Gastrocnemius medialis (tissue), 4 donors: ENCODE data around the gene NEDD4L. TPM values are rescaled to one million over a fixed set of nuclear protein-coding genes. Genes with fewer than 3 reads are reported as not detected.
"Not testable (repeated sequence)": the region's sequence is repeated elsewhere in the genome, so short reads cannot be mapped to it uniquely, and the experiment has no call there.

ENCODE experiments used
- ATAC-seq, 2 donors: fragments of 150-250 bp; one replicate each; pipeline ENCODE4 v1.9.1; 2016
- DNase-seq, 2 donors: peaks; one replicate each; pipeline ENCODE4 v3.0.0-alpha.2; 2019
- H3K27ac ChIP-seq, 4 donors: fragments of 200-600 bp; sonication (generic); 1 replicate in 1 of 4; 2 replicates in 3 of 4; pipeline ENCODE4 v1.5.1; 2016 to 2018; ENCODE audit warnings: mild to moderate bottlenecking in 2 of 4, moderate library complexity in 1 of 4
- H3K27me3 ChIP-seq, 3 donors: fragments of 200-600 bp; sonication (generic) in 2 of 3; 1 replicate in 1 of 3; 2 replicates in 2 of 3; pipeline versions ENCODE4 v1.5.1 to v1.6.0; 2016 to 2019; ENCODE audit warnings: mild to moderate bottlenecking in 1 of 3, moderate library complexity in 1 of 3
- H3K36me3 ChIP-seq, 2 donors: fragments of 200-600 bp; sonication (generic) in 1 of 2; one replicate each; pipeline ENCODE4 v1.5.1; 2017 to 2018
- H3K4me1 ChIP-seq, 2 donors: fragments of 200-600 bp; sonication (generic) in 1 of 2; one replicate each; pipeline ENCODE4 v1.5.1; 2016 to 2017; ENCODE audit warnings: mild to moderate bottlenecking in 2 of 2
- H3K4me3 ChIP-seq, 4 donors: fragments of 200-600 bp; sonication (generic) in 3 of 4; 1 replicate in 1 of 4; 2 replicates in 3 of 4; pipeline ENCODE4 v1.5.1; 2016 to 2019; ENCODE audit warnings: mild to moderate bottlenecking in 2 of 4
- H3K9me3 ChIP-seq, 3 donors: fragments of 200-600 bp; sonication (generic) in 2 of 3; 1 replicate in 1 of 3; 2 replicates in 2 of 3; pipeline ENCODE4 v1.5.1; 2016 to 2019
- CTCF ChIP-seq, 5 experiments: fragments of 450-650 bp in 3 of 5; fragments of 200-600 bp in 2 of 5; sonication (generic) in 2 of 5; IDR thresholded peaks in 4 of 5; conservative IDR thresholded peaks in 1 of 5; 1 replicate in 4 of 5; 2 replicates in 1 of 5; pipeline ENCODE4 v1.5.1; 2016 to 2019; ENCODE audit warnings: antibody characterized with exemption in 5 of 5, mild to moderate bottlenecking in 3 of 5, moderate library complexity in 3 of 5
- POLR2A ChIP-seq, 2 donors: fragments of 450-650 bp; IDR thresholded peaks; one replicate each; pipeline ENCODE4 v1.6.1; 2017; ENCODE audit warnings: antibody characterized with exemption in 2 of 2, mild to moderate bottlenecking in 2 of 2, moderate library complexity in 2 of 2
- in situ Hi-C, 4 donors: fragments of 200-750 bp; cut with MboI; loops; one replicate each; pipeline versions ENCODE4 v1.15.0 to v1.8.0; 2017; ENCODE audit warnings: low sequenced_read_pairs in 4 of 4
- intact Hi-C: fragments of 100-400 bp; cut with DNase I; formaldehyde crosslinking; loops from one replicate; pipeline ENCODE4 v1.15.1; 2023; ENCODE audit warnings: low total_unique reads
- total RNA-seq, 4 donors: library from RNA; depleted of rRNA; stranded (reverse); fragments of >200 nt; gene quantifications; one replicate each; pipeline versions ENCODE4 v1.1.0 to v1.2.3, GENCODE V29; 2016

Gene NEDD4L
- total RNA-seq, 4 donors from 2014 or later: 27.4 to 81.5 (median 51.5) TPM

- H3K36me3 ChIP-seq: no peaks in the 10 kb centered on the region
- intact Hi-C loops (no loop called here), in situ Hi-C loops (no loop called here)
- DNase-seq: no peak
- H3K9me3 ChIP-seq: no peaks in the 10 kb centered on the region
- no peaks in the 10 kb centered on the region for H3K27me3 ChIP-seq
- H3K4me1 ChIP-seq: peaks cover 83 to 90% of the 10 kb centered on the region in 2 donors
- no peak for TF ChIP-seq POLR2A (IDR thresholded peaks at IDR 0.05)
- no peak for TF ChIP-seq CTCF (IDR thresholded peaks at IDR 0.05 in 4 of 5, conservative IDR thresholded peaks at IDR 0.05 in 1 of 5)
- no peak overlapping the region for H3K4me3 ChIP-seq
- peak overlapping the region in 3 of 4 donors; percentile 1 to 97 (median 91) for H3K27ac ChIP-seq
- peak in 1 of 2 donors; percentile 34 for ATAC-seq
Observed at GRCh38 chr18:58264840-58265239, 220.8 kb downstream of the NEDD4L start.

GRCh38 chr18:58265489-58265888 is 221.5 kb downstream of the NEDD4L start:
- peak overlapping the region in 3 of 4 donors; percentile 9 to 97 (median 91) for H3K27ac ChIP-seq
- peaks cover 77 to 87% of the 10 kb centered on the region in 2 donors for H3K4me1 ChIP-seq
- in situ Hi-C loops, H3K36me3 ChIP-seq, ATAC-seq, H3K9me3 ChIP-seq, H3K4me3 ChIP-seq, DNase-seq, H3K27me3 ChIP-seq, intact Hi-C loops: not testable (repeated sequence)

GRCh38 chr18:58266291-58266690 is 222.3 kb downstream of the NEDD4L start:
- no peaks in the 10 kb centered on the region for H3K27me3 ChIP-seq
- DNase-seq: no peak
- H3K9me3 ChIP-seq: no peaks in the 10 kb centered on the region
- no peaks in the 10 kb centered on the region for H3K36me3 ChIP-seq
- H3K4me1 ChIP-seq: peaks cover 73 to 87% of the 10 kb centered on the region in 2 donors
- intact Hi-C loops (no loop called here), in situ Hi-C loops (no loop called here)
- peak overlapping the region in 2 of 4 donors; percentile 0 to 61 for H3K27ac ChIP-seq
- no peak overlapping the region for H3K4me3 ChIP-seq
- TF ChIP-seq CTCF (IDR thresholded peaks at IDR 0.05 in 4 of 5, conservative IDR thresholded peaks at IDR 0.05 in 1 of 5): no peak
- TF ChIP-seq POLR2A (IDR thresholded peaks at IDR 0.05): no peak
- ATAC-seq: no peak

GRCh38 chr18:58267493-58267892 is 223.5 kb downstream of the NEDD4L start:
- Histone ChIP-seq H3K4me1 (peaks cover 73 to 86% of the 10 kb centered on the region in 2 donors), H3K36me3 (no peaks in the 10 kb centered on the region), H3K9me3 (no peaks in the 10 kb centered on the region), H3K27me3 (no peaks in the 10 kb centered on the region), H3K4me3 (no peak overlapping the region), H3K27ac (peak overlapping the region in 2 of 4 donors; percentile 5 to 61)
- ATAC-seq: no peak
- intact Hi-C loops (no loop called here), in situ Hi-C loops (no loop called here)
- no peak for TF ChIP-seq POLR2A (IDR thresholded peaks at IDR 0.05)
- TF ChIP-seq CTCF (IDR thresholded peaks at IDR 0.05 in 4 of 5, conservative IDR thresholded peaks at IDR 0.05 in 1 of 5): no peak
- no peak for DNase-seq

- intact Hi-C loops (no loop called here), in situ Hi-C loops (no loop called here)
- Histone ChIP-seq H3K36me3 (no peaks in the 10 kb centered on the region), H3K27me3 (no peaks in the 10 kb centered on the region), H3K4me1 (peaks cover 71 to 72% of the 10 kb centered on the region in 2 donors), H3K27ac (peak overlapping the region; percentile 42 to 61 (median 56)), H3K9me3 (no peaks in the 10 kb centered on the region), H3K4me3 (no peak overlapping the region)
- peak; percentile 44 to 46 for DNase-seq
- TF ChIP-seq POLR2A (IDR thresholded peaks at IDR 0.05): no peak
- TF ChIP-seq CTCF (IDR thresholded peaks at IDR 0.05 in 4 of 5, conservative IDR thresholded peaks at IDR 0.05 in 1 of 5): no peak
- peak; percentile 85 to 88 for ATAC-seq
Observed at GRCh38 chr18:58268849-58269248, 224.8 kb downstream of the NEDD4L start.
